WTC11 (cell line): ENCODE measurements around the gene VWA5B1. TPM values are rescaled to one million over a fixed set of nuclear protein-coding genes. Genes with fewer than 3 reads are reported as not detected.

Source experiments
- ATAC-seq: fragments of 200-7000 bp; cut with Tn5 transposase; 2 replicates; pipeline ENCODE4 v1.10.0; 2021; ENCODE audit warnings: mild to moderate bottlenecking, moderate library complexity
- CTCF ChIA-PET: fragments of 300-600 bp; sonication (Branson Sonifier 250); formaldehyde crosslinking; loops from one replicate; lab custom pipeline; 2021; ENCODE audit warnings: antibody characterized with exemption; lab: Charles Lee
- POLR2A ChIA-PET: fragments of 350-600 bp; sonication (Branson Sonifier 250); formaldehyde crosslinking; loops from one replicate; lab custom pipeline; 2021; ENCODE audit warnings: antibody characterized with exemption; lab: Charles Lee
- DNase-seq: peaks from one replicate; pipeline ENCODE4 v3.0.0; 2021; ENCODE audit warnings: low spot score
- H3K27ac Mint-ChIP-seq: 2 replicates; pipeline ENCODE4 v1.8.0; 2021; ENCODE audit warnings: mixed read lengths
- H3K27me3 Mint-ChIP-seq: 2 replicates; pipeline ENCODE4 v1.8.0; 2021; ENCODE audit warnings: low read depth, mild to moderate bottlenecking, moderate library complexity, mixed read lengths
- H3K36me3 Mint-ChIP-seq: 2 replicates; pipeline ENCODE4 v1.8.0; 2021; ENCODE audit warnings: mixed read lengths
- H3K4me1 Mint-ChIP-seq: 2 replicates; pipeline ENCODE4 v1.8.0; 2022; ENCODE audit warnings: mixed read lengths
- H3K4me3 Mint-ChIP-seq: 2 replicates; pipeline ENCODE4 v1.8.0; 2021; ENCODE audit warnings: mild to moderate bottlenecking, moderate library complexity, mixed read lengths
- H3K9me3 Mint-ChIP-seq: 2 replicates; pipeline ENCODE4 v1.8.0; 2021; ENCODE audit warnings: mixed read lengths
- ATF3 ChIP-seq: sonication (generic); formaldehyde crosslinking; conservative IDR thresholded peaks from 2 replicates; pipeline ENCODE4 v1.8.1; 2022; ENCODE audit warnings: mild to moderate bottlenecking, missing genetic modification reagents
- ATF6 ChIP-seq: sonication (generic); formaldehyde crosslinking; IDR thresholded peaks from 2 replicates; pipeline ENCODE4 v1.8.1; 2023; ENCODE audit warnings: mild to moderate bottlenecking, missing genetic modification reagents
- CREM ChIP-seq: sonication (generic); formaldehyde crosslinking; IDR thresholded peaks from 2 replicates; pipeline ENCODE4 v1.8.1; 2022; ENCODE audit warnings: mild to moderate bottlenecking, missing genetic modification reagents, moderate library complexity
- E2F1 ChIP-seq: sonication (generic); formaldehyde crosslinking; IDR thresholded peaks from 2 replicates; pipeline ENCODE4 v1.8.0; 2022; ENCODE audit warnings: mild to moderate bottlenecking, missing genetic modification reagents
- EMX1 ChIP-seq: fragments of 250-450 bp; sonication (Bioruptor Pico); IDR thresholded peaks from 2 replicates; pipeline ENCODE4 v1.8.0; 2021; ENCODE audit warnings: mild to moderate bottlenecking
- ESRRA ChIP-seq: sonication (generic); formaldehyde crosslinking; IDR thresholded peaks from 2 replicates; pipeline ENCODE4 v1.8.1; 2022; ENCODE audit warnings: mild to moderate bottlenecking, missing genetic modification reagents, borderline replicate concordance
- GTF2I ChIP-seq: fragments of 250-450 bp; sonication (Bioruptor Pico); conservative IDR thresholded peaks from 2 replicates; pipeline ENCODE4 v1.4.0; 2021; ENCODE audit warnings: mild to moderate bottlenecking
- NFATC4 ChIP-seq: fragments of 250-450 bp; sonication (Bioruptor Pico); IDR thresholded peaks from 2 replicates; pipeline ENCODE4 v1.9.0; 2021; ENCODE audit warnings: mild to moderate bottlenecking
- SOX15 ChIP-seq: fragments of 250-450 bp; sonication (Bioruptor Pico); IDR thresholded peaks from 2 replicates; pipeline ENCODE4 v1.9.0; 2021; ENCODE audit warnings: mild to moderate bottlenecking
- TEAD4 ChIP-seq: sonication (generic); formaldehyde crosslinking; IDR thresholded peaks from 2 replicates; pipeline ENCODE4 v1.8.0; 2022; ENCODE audit warnings: mild to moderate bottlenecking, missing genetic modification reagents
- ZMAT4 ChIP-seq: fragments of 250-450 bp; sonication (Bioruptor Pico); IDR thresholded peaks from 2 replicates; pipeline ENCODE4 v1.9.0; 2021; ENCODE audit warnings: mild to moderate bottlenecking
- ZNF423 ChIP-seq: fragments of 250-450 bp; sonication (Bioruptor Pico); IDR thresholded peaks from 2 replicates; pipeline ENCODE4 v2.1.2; 2022; ENCODE audit warnings: mild to moderate bottlenecking, moderate library complexity
- ZNF532 ChIP-seq: fragments of 250-450 bp; sonication (Bioruptor Pico); IDR thresholded peaks from 2 replicates; pipeline ENCODE4 v1.9.0; 2021; ENCODE audit warnings: mild to moderate bottlenecking, borderline replicate concordance
- total RNA-seq: library from RNA; stranded (reverse); gene quantifications from 3 replicates; pipeline ENCODE4 v1.2.3, GENCODE V29; 2021

VWA5B1 gene
- total RNA-seq, 1 experiment from 2014 or later, result 1.5 TPM

GRCh38 chr1:20399606-20400180, 109.0 kb downstream of the VWA5B1 start:
- CTCF ChIA-PET, result interaction anchor here (1.2 to 1.9 kb wide), 2 partner anchors 31 to 38 kb away, joined by 4 to 7 read pairs; no protein-coding TSS in a partner anchor
- POLR2A ChIA-PET, result no interaction called here
- TF ChIP-seq TEAD4 (CRISPR knock-in tag), result no peak
- no peak for TF ChIP-seq CREM (CRISPR knock-in tag)
- no peak for TF ChIP-seq NFATC4
- no peak for TF ChIP-seq ATF6 (CRISPR knock-in tag)
- no peak for TF ChIP-seq ZNF423
- no peak for TF ChIP-seq ATF3 (CRISPR knock-in tag)

GRCh38 chr1:20400341-20401177, 109.9 kb downstream of the VWA5B1 start:
- CTCF ChIA-PET, result interaction anchor here (1.2 to 1.9 kb wide), 4 partner anchors 30 to 39 kb away, joined by 3 to 7 read pairs (median 4); no protein-coding TSS in a partner anchor
- Mint-ChIP-seq H3K27ac (no peak overlapping the region), H3K36me3 (no peaks in the 10 kb centered on the region; the same call in 1 of the 2 replicates), H3K9me3 (peaks cover 5% of the 10 kb centered on the region), H3K27me3 (peaks cover 97% of the 10 kb centered on the region), H3K4me1 (peaks cover 12% of the 10 kb centered on the region), H3K4me3 (no peak overlapping the region)
- DNase-seq, result no peak
- no peak for TF ChIP-seq EMX1 (CRISPR knock-in tag)
- TF ChIP-seq ZNF532 (CRISPR knock-in tag), result no peak
- TF ChIP-seq GTF2I, result no peak
- TF ChIP-seq ZNF423, result no peak
- TF ChIP-seq TEAD4 (CRISPR knock-in tag), result no peak
- TF ChIP-seq SOX15 (CRISPR knock-in tag), result no peak
- TF ChIP-seq ESRRA, result no peak
- TF ChIP-seq ZMAT4 (CRISPR knock-in tag), result no peak
- TF ChIP-seq E2F1, result no peak
- ATAC-seq, result no peak
- POLR2A ChIA-PET, result no interaction called here

More at GRCh38 chr1:20399606-20400180, 109.0 kb downstream of the VWA5B1 start:
- ATAC-seq (no peak), DNase-seq (no peak)
- Mint-ChIP-seq H3K4me1 (peaks cover 12% of the 10 kb centered on the region), H3K27ac (no peak overlapping the region), H3K4me3 (no peak overlapping the region), H3K36me3 (peaks cover 3% of the 10 kb centered on the region; the same call in 1 of the 2 replicates), H3K9me3 (peaks cover 14% of the 10 kb centered on the region), H3K27me3 (peaks cover 97% of the 10 kb centered on the region)
